Cardiac muscle cell (in vitro differentiated cells and primary cell): ENCODE data around the gene NBAS. TPM values are rescaled to one million over a fixed set of nuclear protein-coding genes. Genes with fewer than 3 reads are reported as not detected.

ENCODE experiments used
- DNase-seq, 2 donors: peaks; one replicate each; pipeline versions ENCODE4 v3.0.0 to v3.0.0-alpha.2; 2010 to 2017; ENCODE audit warnings: low read depth in 1 of 2, low spot score in 1 of 2
- H3K27ac ChIP-seq: fragments of 200-600 bp; sonication (generic); 2 replicates; pipeline ENCODE4 v1.5.1; 2016
- H3K27me3 ChIP-seq: fragments of 200-600 bp; sonication (generic); 2 replicates; pipeline ENCODE4 v1.6.0; 2016; ENCODE audit warnings: control low read depth
- H3K36me3 ChIP-seq: fragments of 200-600 bp; sonication (generic); 2 replicates; pipeline ENCODE4 v1.5.1; 2016; ENCODE audit warnings: control low read depth
- H3K4me1 ChIP-seq: fragments of 200-600 bp; sonication (generic); 2 replicates; pipeline ENCODE4 v1.8.1; 2017; ENCODE audit warnings: low read depth, mild to moderate bottlenecking, mixed run types
- H3K4me3 ChIP-seq: fragments of 200-600 bp; sonication (generic); 2 replicates; pipeline ENCODE4 v1.5.1; 2016; ENCODE audit warnings: mild to moderate bottlenecking
- H3K9me3 ChIP-seq: fragments of 200-600 bp; sonication (generic); 2 replicates; pipeline ENCODE4 v1.5.1; 2017; ENCODE audit warnings: low read depth, mild to moderate bottlenecking, control low read depth
- CTCF ChIP-seq: IDR thresholded peaks from 2 replicates; pipeline ENCODE4 v1.5.1; 2012; ENCODE audit warnings: low read depth, mild to moderate bottlenecking, low read length
- polyA plus RNA-seq: library from polyadenylated mRNA; unstranded; fragments of >200 nt; fragmentation: Nextera tagmentation; extraction: Ambion mirVana; gene quantifications from 2 replicates; pipeline ENCODE4 v1.2.1, GENCODE V29; 2016
- total RNA-seq: library from RNA; depleted of rRNA; stranded (reverse); fragments of >200 nt; gene quantifications from 2 replicates; pipeline ENCODE4 v1.2.3, GENCODE V29; 2016

Gene NBAS
- total and polyA plus RNA-seq, 2 experiments from 2014 or later, result 32.4 to 74.8 TPM

GRCh38 chr2:15284614-15285013, 276.5 kb downstream of the NBAS start:
- Histone ChIP-seq H3K27me3 (no peaks in the 10 kb centered on the region), H3K4me3 (no peak overlapping the region), H3K27ac (no peak overlapping the region), H3K4me1 (peaks cover 6% of the 10 kb centered on the region), H3K9me3 (no peaks in the 10 kb centered on the region), H3K36me3 (no peaks in the 10 kb centered on the region)
- DNase-seq, result no peak
- no peak for TF ChIP-seq CTCF

GRCh38 chr2:15281681-15282080, 279.5 kb downstream of the NBAS start:
- H3K36me3 ChIP-seq, result no peaks in the 10 kb centered on the region
- H3K27me3 ChIP-seq, result no peaks in the 10 kb centered on the region
- TF ChIP-seq CTCF, result no peak
- no peak for DNase-seq
- no peaks in the 10 kb centered on the region for H3K9me3 ChIP-seq
- H3K4me1 ChIP-seq, result peaks cover 34% of the 10 kb centered on the region
- no peak overlapping the region for H3K27ac ChIP-seq
- no peak overlapping the region for H3K4me3 ChIP-seq

DNA sequence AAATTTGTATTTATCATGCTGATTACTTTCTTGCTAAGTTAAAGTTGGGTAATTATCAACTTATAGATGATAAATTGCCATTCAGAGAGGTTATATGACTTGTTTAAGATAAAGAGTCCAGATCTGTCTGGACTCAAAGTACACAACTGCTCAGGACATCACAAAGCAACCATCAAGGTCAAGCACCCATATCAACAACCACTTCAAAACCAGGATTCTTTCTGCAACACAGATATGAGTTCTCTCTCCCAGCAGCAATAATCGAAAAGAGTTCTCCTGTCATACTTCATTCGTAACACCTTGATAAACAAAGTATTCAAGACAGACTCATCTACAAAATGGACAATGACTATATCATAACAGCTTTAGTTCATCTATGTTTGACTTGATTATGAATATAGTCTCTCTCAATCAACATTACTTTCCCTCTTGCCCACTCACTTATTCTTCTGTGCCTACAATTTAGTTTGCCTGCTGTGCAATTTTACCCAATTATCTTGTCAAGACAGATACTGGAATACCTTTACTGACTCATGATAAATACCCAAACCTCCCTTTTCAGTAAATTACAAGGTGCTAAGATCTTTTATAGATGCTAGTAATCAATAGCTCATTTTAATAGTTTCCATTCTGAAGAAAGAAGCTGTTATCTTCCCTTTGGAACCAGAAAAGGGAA, 281.8 kb downstream of the NBAS start:
- no peaks in the 10 kb centered on the region for H3K36me3 ChIP-seq
- H3K27me3 ChIP-seq, result no peaks in the 10 kb centered on the region
- peaks cover 34% of the 10 kb centered on the region for H3K4me1 ChIP-seq
- H3K27ac ChIP-seq, result no peak overlapping the region
- TF ChIP-seq CTCF, result no peak
- H3K4me3 ChIP-seq, result no peak overlapping the region
- peak in 1 of 2 donors; percentile 60 for DNase-seq
- no peaks in the 10 kb centered on the region for H3K9me3 ChIP-seq

DNA sequence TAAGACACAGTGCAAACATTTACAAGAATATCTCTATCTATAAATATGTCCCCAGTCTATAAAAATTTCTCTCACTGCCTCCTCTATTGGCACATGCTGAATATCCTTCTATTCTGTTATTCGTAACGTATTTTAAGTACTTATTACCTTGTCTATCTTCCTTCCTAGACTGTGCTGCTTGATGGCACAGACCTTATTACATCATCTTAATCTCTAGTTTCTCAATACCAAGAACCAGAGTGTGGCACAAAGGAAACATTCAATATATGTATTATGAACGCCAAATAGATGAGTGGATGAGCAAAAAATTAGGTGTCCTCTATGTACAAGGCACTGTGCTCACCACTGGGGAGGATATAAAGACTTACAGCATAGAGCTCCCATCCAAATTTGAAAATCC, 282.8 kb downstream of the NBAS start:
- Histone ChIP-seq H3K27ac (peak overlapping the region; percentile 12), H3K4me3 (no peak overlapping the region), H3K36me3 (no peaks in the 10 kb centered on the region), H3K9me3 (no peaks in the 10 kb centered on the region), H3K4me1 (peaks cover 34% of the 10 kb centered on the region), H3K27me3 (no peaks in the 10 kb centered on the region)
- TF ChIP-seq CTCF, result no peak
- DNase-seq, result peak in 1 of 2 donors; percentile 5

- H3K36me3 ChIP-seq, result no peaks in the 10 kb centered on the region
- H3K9me3 ChIP-seq, result no peaks in the 10 kb centered on the region
- DNase-seq, result no peak
- no peaks in the 10 kb centered on the region for H3K27me3 ChIP-seq
- no peak for TF ChIP-seq CTCF
- H3K4me1 ChIP-seq, result peaks cover 34% of the 10 kb centered on the region
- no peak overlapping the region for H3K27ac ChIP-seq
- H3K4me3 ChIP-seq, result no peak overlapping the region
Observed at GRCh38 chr2:15275346-15275745, 285.8 kb downstream of the NBAS start.
